NCI-H510A treated with DMSO at 0.1 percent for 48 hours (cell line): Measurements from ENCODE around the gene MYB.
"Not testable (repeated sequence)": the region's sequence is repeated elsewhere in the genome, so short reads cannot be mapped to it uniquely, and the experiment has no call there.

ENCODE experiments used
- DNase-seq: peaks from one replicate; lab custom pipeline; 2025; lab: John Stamatoyannopoulos, UW

Gene MYB

GRCh38 chr6:135222623-135223022 lies 41.5 kb downstream of the MYB start:
- no peak for DNase-seq

GRCh38 chr6:135224037-135224647 lies 43.0 kb downstream of the MYB start:
- DNase-seq: no peak

- DNase-seq: no peak
Measured at GRCh38 chr6:135225911-135226310, 44.8 kb downstream of the MYB start.

DNA sequence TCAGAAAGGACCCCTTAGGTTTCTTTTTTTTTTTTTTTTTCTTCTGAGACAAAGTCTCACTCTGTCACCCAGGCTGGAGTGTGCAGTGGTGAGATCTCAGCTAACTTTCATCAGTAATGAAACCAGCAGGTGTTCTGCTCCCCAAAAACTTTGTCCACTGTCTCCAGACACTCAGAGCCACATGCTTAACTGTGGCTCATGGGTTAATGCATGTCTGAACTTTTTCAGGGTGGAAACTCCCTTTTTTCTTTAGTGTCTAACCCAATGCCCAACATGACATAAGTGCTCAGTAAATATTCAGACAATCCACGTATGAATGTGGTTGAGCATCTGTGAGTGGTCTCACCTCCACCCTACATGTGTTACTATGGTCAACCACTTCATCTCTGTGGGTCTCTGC lies 45.4 kb downstream of the MYB start:
- no peak for DNase-seq

- no peak for DNase-seq
Measured at GRCh38 chr6:135227349-135227748, 46.2 kb downstream of the MYB start.

GRCh38 chr6:135227758-135228157 lies 46.6 kb downstream of the MYB start:
- DNase-seq: no peak

DNA sequence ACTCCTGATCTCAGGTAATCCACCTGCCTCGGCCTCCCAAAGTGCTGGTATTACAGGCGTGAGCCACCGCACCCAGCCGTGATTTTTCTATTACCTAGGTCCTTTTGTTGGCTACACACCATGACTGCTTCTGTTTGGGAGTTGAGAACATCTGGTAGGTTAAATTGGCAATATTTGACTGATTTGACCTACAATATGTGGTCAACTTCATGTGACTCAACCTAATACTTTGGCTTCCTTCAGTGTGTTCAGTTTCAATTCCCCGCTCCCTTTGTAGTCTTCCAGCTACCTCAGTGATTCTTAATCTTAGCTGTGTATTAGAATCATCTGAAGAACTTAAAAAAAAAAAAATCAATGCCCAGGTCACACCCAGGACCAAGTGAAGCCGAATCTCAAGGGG lies 47.4 kb downstream of the MYB start:
- DNase-seq: no peak

- no peak for DNase-seq
Measured at GRCh38 chr6:135229996-135230395, 48.9 kb downstream of the MYB start.

GRCh38 chr6:135230711-135231468 lies 49.8 kb downstream of the MYB start:
- no peak for DNase-seq

DNA sequence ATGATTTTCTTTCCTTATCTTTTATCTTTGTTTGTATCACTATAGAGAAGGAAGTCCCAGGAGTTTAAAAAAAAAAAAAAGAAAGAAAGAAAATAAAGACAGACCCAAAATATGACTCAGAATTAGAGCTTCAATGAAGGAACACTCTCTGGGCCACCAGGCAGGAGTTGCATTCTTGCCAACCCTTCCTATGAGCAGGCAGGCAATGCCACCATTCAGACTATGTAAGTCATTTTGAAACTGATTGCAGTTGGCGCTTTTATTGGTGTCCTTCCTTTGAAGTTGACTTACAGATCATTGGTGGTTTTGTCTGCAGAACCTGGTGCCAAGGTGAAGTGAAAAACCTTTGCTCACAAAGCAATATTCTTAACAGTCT lies 50.3 kb downstream of the MYB start:
- DNase-seq: no peak

DNA sequence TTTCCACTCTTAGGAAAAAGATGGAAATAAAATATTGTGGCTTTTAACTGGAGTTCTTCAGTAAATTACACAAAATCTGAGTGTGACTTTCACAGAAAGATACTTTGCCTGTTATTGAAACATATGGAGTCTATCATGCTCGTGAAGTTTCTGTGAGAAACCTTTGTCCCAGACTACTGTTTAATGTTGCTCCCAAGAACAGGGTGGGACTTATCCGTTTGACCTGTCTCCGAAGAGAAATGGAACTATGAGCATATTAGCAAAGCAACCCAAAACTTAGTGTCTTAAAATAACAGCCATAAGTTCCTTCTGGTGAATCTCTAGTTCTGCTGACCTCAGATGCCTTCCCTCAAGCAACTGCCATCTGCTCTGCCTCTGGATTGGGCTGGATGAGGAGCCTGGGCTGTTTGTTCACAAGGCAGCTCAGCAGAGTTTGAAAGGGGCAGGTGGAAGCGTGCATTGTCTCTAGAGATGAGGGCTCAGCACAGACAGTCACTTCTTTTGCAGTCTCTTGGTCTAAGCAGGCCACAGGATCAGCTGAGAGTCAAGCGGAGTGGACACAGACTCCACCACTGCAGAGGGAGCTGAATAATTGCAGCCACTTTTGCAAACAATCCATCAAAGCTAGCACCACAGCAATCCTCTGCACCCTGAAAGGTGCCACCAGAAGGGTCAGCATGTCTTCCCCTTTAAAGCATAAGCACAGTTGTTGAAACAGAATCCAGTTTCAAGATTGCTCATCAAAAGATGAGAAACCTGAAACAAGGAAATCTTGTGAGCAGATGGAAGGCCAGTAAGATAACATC lies 52.8 kb downstream of the MYB start:
- DNase-seq: peak; percentile 12

DNA sequence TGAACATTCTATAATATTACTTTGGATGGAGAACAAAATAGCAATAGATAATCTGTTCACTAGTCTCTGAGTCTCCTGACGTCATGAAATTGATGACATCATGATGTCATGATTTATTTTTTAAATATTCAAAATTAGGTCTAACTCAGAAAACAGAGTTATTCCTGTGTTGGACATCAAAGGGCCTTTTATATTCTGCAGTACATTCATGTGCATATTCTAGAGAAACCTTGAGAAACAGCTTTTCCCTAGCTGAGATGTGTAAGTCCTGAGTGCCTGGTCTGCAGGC lies 53.3 kb downstream of the MYB start:
- DNase-seq: no peak

- DNase-seq: no peak
Measured at GRCh38 chr6:135235716-135236115, 54.6 kb downstream of the MYB start.

- no peak for DNase-seq
Measured at GRCh38 chr6:135236319-135236718, 55.2 kb downstream of the MYB start.

GRCh38 chr6:135236732-135237131 lies 55.6 kb downstream of the MYB start:
- peak; percentile 3 for DNase-seq

- DNase-seq: no peak
Measured at GRCh38 chr6:135240711-135241110, 59.6 kb downstream of the MYB start.

- no peak for DNase-seq
Measured at GRCh38 chr6:135243871-135244796, 63.0 kb downstream of the MYB start.

- DNase-seq: no peak
Measured at GRCh38 chr6:135244805-135245204, 63.7 kb downstream of the MYB start.

- DNase-seq: not testable (repeated sequence)
Measured at GRCh38 chr6:135246412-135247012, 65.4 kb downstream of the MYB start.

DNA sequence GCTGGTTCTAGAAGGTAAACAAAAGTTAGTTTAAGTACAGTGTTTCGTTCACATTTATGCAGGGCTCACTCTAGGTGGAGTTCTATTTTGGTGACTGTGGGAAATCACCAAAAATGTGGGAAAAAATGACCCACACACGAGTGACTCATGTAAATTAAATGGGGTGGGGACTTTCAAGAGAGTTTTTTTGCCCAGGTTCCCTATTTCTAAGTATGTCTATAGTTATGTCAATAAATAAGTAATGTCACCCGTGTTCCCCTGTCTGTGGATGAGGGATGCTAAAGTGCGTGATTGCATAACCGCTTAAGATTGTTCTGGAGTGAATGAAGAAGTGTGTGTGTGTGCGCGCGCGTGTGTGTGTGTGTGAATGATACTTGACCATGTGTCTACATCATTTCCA lies 69.1 kb downstream of the MYB start:
- DNase-seq: no peak

DNA sequence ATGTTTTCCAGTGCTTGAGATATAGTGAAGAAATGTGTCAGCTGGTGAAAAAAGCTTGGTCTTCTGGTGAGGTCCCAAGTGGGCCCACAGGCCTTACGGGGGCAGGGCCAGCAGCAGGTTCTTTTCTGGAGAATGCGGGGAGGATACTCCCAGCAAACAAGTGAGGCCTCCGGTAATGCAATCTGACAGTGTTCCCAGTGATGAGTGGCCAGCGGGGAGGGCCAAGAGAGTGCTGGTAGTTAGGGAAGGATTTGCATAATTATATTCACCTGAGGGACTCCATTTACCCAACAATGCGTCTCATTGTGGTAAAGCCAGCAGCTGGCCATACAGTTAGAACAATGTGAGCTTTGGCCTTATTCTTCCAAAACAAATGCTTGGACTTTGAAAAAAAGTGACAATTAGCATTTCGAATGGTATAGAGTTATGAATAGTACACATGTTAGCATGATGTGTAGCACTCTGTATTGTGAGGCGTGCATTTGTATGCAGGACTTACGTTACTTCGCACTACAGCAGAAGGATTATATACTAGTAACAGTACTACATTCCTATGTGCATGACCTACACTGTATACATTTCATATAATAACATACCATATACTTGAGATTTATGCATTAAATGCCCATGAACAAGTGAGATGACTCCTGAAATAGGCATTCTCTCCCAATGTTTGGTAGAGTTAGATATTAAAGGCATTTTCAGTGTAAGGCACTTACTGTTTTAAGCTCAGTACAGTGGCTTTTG lies 69.8 kb downstream of the MYB start:
- DNase-seq: peak; percentile 28
